ENCODE measurements around the gene SELENOO. TPM values are rescaled to one million over a fixed set of nuclear protein-coding genes. Genes with fewer than 3 reads are reported as not detected.
A peak's percentile ranks its signal among the peaks of the same experiment; 100 is the strongest.

The SELENOO gene
- total and polyA plus RNA-seq, 2 of the 13 experiments (the other 11 are each of a cell fraction or from before 2014, with no cell fraction given) = 14.4 to 19.0 TPM

- TF ChIP-seq ZNF781 (CRISPR knock-in tag; IDR thresholded peaks at IDR 0.05; ENCODE audit: borderline replicate concordance, not compliant biosample characterization) = no peak
- no peak for TF ChIP-seq ZNF839 (CRISPR knock-in tag; IDR thresholded peaks at IDR 0.05; ENCODE audit: borderline replicate concordance)
- no peak for TF ChIP-seq ZNF747 (CRISPR knock-in tag; IDR thresholded peaks at IDR 0.05; ENCODE audit: borderline replicate concordance)
- TF ChIP-seq SATB2 (CRISPR knock-in tag; IDR thresholded peaks at IDR 0.05) = no peak
- no peak for TF ChIP-seq HMGA1 (CRISPR knock-in tag; conservative IDR thresholded peaks at IDR 0.05)
- TF ChIP-seq PLRG1 (conservative IDR thresholded peaks at IDR 0.05) = no peak
- no peak for TF ChIP-seq ZNF432 (CRISPR knock-in tag; IDR thresholded peaks at IDR 0.05; ENCODE audit: borderline replicate concordance)
- TF ChIP-seq SMARCE1 (IDR thresholded peaks at IDR 0.05; ENCODE audit: borderline replicate concordance) = no peak
- TF ChIP-seq ZSCAN20 (CRISPR knock-in tag; IDR thresholded peaks at IDR 0.05; ENCODE audit: borderline replicate concordance) = no peak
- TF ChIP-seq ARID4A (CRISPR knock-in tag; IDR thresholded peaks at IDR 0.05; ENCODE audit: borderline replicate concordance) = 0 out of 2 replicates have a peak, but pooled peaks have one; percentile 13
- no peak for TF ChIP-seq KLF16 (CRISPR knock-in tag; IDR thresholded peaks at IDR 0.05)
- TF ChIP-seq HOXA7 (CRISPR knock-in tag; IDR thresholded peaks at IDR 0.05) = no peak
- TF ChIP-seq CAMTA2 (CRISPR knock-in tag; IDR thresholded peaks at IDR 0.05; ENCODE audit: borderline replicate concordance) = no peak
- TF ChIP-seq ZBTB33 (CRISPR knock-in tag; IDR thresholded peaks at IDR 0.05) = peak; percentile 28; the same call in 1 of the 2 replicates
- TF ChIP-seq FOSL2 (CRISPR knock-in tag; IDR thresholded peaks at IDR 0.05) = no peak
- TF ChIP-seq ISX (CRISPR knock-in tag; conservative IDR thresholded peaks at IDR 0.05) = no peak
- no peak for TF ChIP-seq MEIS2 (CRISPR knock-in tag; IDR thresholded peaks at IDR 0.05)
- no peak for TF ChIP-seq ZNF713 (CRISPR knock-in tag; IDR thresholded peaks at IDR 0.05)
- TF ChIP-seq DDIT3 (CRISPR knock-in tag; IDR thresholded peaks at IDR 0.05) = no peak
- no peak for TF ChIP-seq ZNF512B (CRISPR knock-in tag; IDR thresholded peaks at IDR 0.05; ENCODE audit: borderline replicate concordance)
- TF ChIP-seq ZNF724P (CRISPR knock-in tag; IDR thresholded peaks at IDR 0.05; ENCODE audit: borderline replicate concordance) = no peak
- no peak for TF ChIP-seq DRAP1 (CRISPR knock-in tag; IDR thresholded peaks at IDR 0.05)
Observed at GRCh38 chr22:50206599-50206998, 5.8 kb downstream of the SELENOO start (continued).

Data from HepG2 (cell line).